Fibroblast of lung (primary cell): ENCODE measurements around the gene FAM3D. TPM values are rescaled to one million over a fixed set of nuclear protein-coding genes. Genes with fewer than 3 reads are reported as not detected.

Experiments
- DNase-seq, 2 donors: peaks; one replicate each; pipeline versions ENCODE4 v3.0.0 to v3.0.0-alpha.2; 2010; ENCODE audit warnings: low read depth in 2 of 2
- H2AFZ ChIP-seq: 2 replicates; pipeline ENCODE4 v1.5.1; 2012; ENCODE audit warnings: low read length, control low read depth, inconsistent platforms
- H3K27ac ChIP-seq: 2 replicates; pipeline ENCODE4 v1.5.1; 2011; ENCODE audit warnings: low read length, control low read depth; ENCODE audit not compliant: insufficient read depth
- H3K27me3 ChIP-seq: 2 replicates; pipeline ENCODE4 v1.5.1; 2011; ENCODE audit warnings: mild to moderate bottlenecking, low read length; ENCODE audit not compliant: control insufficient read depth, insufficient read depth
- H3K36me3 ChIP-seq: 2 replicates; pipeline ENCODE4 v1.5.1; 2011; ENCODE audit warnings: low read length; ENCODE audit not compliant: control insufficient read depth, insufficient read depth
- H3K4me1 ChIP-seq: 2 replicates; pipeline ENCODE4 v1.5.1; 2011; ENCODE audit warnings: low read length; ENCODE audit not compliant: control insufficient read depth, insufficient read depth; ENCODE audit errors: extremely low read depth
- H3K4me2 ChIP-seq: 2 replicates; pipeline ENCODE4 v1.5.1; 2011; ENCODE audit warnings: low read length, control low read depth; ENCODE audit not compliant: insufficient read depth; ENCODE audit errors: extremely low read depth
- H3K4me3 ChIP-seq, 4 experiments: fragments of 200-600 bp in 1 of 4; sonication (generic) in 1 of 4; replicated peaks in 1 of 4; 2 replicates each; pipeline ENCODE4 v1.5.1; 2011 to 2016; ENCODE audit warnings: low read length in 4 of 4, low read depth in 3 of 4, mild to moderate bottlenecking in 3 of 4, control low read depth in 2 of 4, inconsistent platforms in 1 of 4, mixed read lengths in 1 of 4; ENCODE audit not compliant: insufficient read depth in 1 of 4; ENCODE audit errors: control extremely low read depth in 1 of 4
- H3K79me2 ChIP-seq: 2 replicates; pipeline ENCODE4 v1.5.1; 2012; ENCODE audit warnings: mild to moderate bottlenecking, low read length, inconsistent platforms; ENCODE audit not compliant: control insufficient read depth, insufficient read depth
- H3K9ac ChIP-seq: 2 replicates; pipeline ENCODE4 v1.5.1; 2011; ENCODE audit warnings: mild to moderate bottlenecking, low read length, control low read depth; ENCODE audit not compliant: insufficient read depth
- H3K9me3 ChIP-seq: 2 replicates; pipeline ENCODE4 v1.5.1; 2012; ENCODE audit warnings: low read depth, low read length; ENCODE audit not compliant: control insufficient read depth, insufficient read depth
- H4K20me1 ChIP-seq: 2 replicates; pipeline ENCODE4 v1.5.1; 2011; ENCODE audit warnings: low read length; ENCODE audit not compliant: control insufficient read depth, insufficient read depth; ENCODE audit errors: extremely low read depth
- EZH2 ChIP-seq: IDR thresholded peaks from 2 replicates; pipeline ENCODE4 v1.5.1; 2012; ENCODE audit warnings: low read length, control low read depth, mild to moderate bottlenecking; ENCODE audit errors: missing control alignments
- polyA plus RNA-seq, 2 donors: library from polyadenylated mRNA; depleted of rRNA in 1 of 2; stranded (reverse) in 1 of 2; unstranded in 1 of 2; fragments of >200 nt; gene quantifications; 2 replicates each; pipeline ENCODE4 v1.2.1, GENCODE V29; 2011 to 2012; ENCODE audit warnings: missing spikeins in 1 of 2
- total RNA-seq: library from RNA; depleted of rRNA; stranded (reverse); fragments of >200 nt; gene quantifications from 2 replicates; pipeline ENCODE4 v1.2.1, GENCODE V29; 2014
- TF ChIP-seq, protein P1 (sequence below), 2 donors: IDR thresholded peaks in 1 of 2; conservative IDR thresholded peaks in 1 of 2; 1 replicate in 1 of 2; 2 replicates in 1 of 2; pipeline ENCODE4 v1.5.1; 2011 to 2012; ENCODE audit warnings: low read length in 2 of 2, control low read depth in 1 of 2, inconsistent platforms in 1 of 2, low read depth in 1 of 2, mild to moderate bottlenecking in 1 of 2

Gene FAM3D
- total and polyA plus RNA-seq, 2 donors (not counting 1 experiment from before 2014, with no cell fraction given): not detected

DNA sequence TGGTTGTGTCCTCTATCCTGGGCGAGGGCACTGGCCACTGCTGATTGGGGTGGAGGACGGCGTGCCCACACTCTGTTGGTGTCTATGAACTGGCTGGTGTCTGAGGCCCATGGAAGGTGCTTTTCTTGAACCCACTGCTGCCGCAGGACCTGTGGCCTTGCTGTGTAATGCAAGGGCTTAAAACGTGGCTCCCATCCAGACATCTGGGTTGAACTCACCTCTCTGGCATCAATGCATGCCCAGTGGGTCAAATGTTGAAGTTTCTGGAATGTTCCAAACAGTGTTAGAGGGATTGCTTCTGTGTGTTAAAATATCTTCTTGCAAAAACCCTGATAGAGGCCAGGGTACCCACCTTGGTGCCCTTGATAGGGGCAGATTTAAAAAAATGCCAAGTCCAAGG is 42.6 kb downstream of the FAM3D start:
- Histone ChIP-seq H3K27ac (no peak overlapping the region), H4K20me1 (no peaks in the 10 kb centered on the region), H3K9ac (no peak overlapping the region), H3K4me2 (no peak overlapping the region), H3K4me1 (peaks cover 14% of the 10 kb centered on the region), H3K9me3 (no peaks in the 10 kb centered on the region), H3K79me2 (no peaks in the 10 kb centered on the region), H2AFZ (no peak overlapping the region), H3K36me3 (no peaks in the 10 kb centered on the region), H3K4me3 (no peak overlapping the region), H3K27me3 (no peaks in the 10 kb centered on the region)
- TF ChIP-seq EZH2: no peak
- DNase-seq: peak; percentile 20 to 36

DNA sequence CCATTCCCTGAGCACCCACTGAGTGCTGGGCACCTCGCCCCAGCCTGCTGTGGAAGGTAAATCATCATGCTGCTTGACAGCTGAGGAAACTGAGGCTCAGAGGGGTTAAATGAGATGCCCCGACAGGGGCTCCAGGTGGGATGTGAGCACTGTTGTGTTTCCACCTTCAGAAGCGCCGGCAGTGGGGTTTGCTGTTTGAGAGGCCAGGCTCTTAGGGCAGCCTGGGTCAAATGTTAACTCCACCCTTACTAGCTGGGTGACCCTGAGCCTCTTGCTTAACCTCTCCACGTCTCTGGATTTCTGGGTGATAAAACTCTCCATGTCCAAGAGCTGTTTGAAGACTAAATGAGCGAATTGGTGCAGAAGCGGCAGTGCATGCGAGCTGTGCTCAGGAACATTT is 43.1 kb downstream of the FAM3D start:
- no peak overlapping the region for H2AFZ ChIP-seq

DNA sequence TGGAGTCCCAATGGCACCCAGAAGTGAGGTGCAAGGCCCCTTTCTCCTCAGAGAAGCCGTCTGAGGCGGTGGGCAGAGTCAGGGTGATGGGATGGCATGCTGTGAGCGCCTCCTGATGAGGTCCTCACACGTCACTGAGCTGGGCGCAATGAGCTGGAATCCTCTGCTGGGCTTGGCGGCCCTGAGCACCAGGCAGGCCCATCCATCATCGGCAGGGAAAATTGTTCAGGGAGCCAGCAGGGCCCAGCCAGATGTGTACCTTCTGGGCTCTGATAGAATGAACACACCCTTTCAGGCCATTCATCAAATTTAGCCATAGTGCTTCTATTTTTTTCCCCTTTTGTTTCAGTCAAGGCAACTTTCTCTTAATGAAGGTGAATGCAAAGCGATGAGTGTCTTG is 43.7 kb downstream of the FAM3D start:
- H3K79me2 ChIP-seq: no peaks in the 10 kb centered on the region
- DNase-seq: no peak
- TF ChIP-seq, protein P1, sequence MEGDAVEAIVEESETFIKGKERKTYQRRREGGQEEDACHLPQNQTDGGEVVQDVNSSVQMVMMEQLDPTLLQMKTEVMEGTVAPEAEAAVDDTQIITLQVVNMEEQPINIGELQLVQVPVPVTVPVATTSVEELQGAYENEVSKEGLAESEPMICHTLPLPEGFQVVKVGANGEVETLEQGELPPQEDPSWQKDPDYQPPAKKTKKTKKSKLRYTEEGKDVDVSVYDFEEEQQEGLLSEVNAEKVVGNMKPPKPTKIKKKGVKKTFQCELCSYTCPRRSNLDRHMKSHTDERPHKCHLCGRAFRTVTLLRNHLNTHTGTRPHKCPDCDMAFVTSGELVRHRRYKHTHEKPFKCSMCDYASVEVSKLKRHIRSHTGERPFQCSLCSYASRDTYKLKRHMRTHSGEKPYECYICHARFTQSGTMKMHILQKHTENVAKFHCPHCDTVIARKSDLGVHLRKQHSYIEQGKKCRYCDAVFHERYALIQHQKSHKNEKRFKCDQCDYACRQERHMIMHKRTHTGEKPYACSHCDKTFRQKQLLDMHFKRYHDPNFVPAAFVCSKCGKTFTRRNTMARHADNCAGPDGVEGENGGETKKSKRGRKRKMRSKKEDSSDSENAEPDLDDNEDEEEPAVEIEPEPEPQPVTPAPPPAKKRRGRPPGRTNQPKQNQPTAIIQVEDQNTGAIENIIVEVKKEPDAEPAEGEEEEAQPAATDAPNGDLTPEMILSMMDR (conservative IDR thresholded peaks at IDR 0.05 in 1 of 2, IDR thresholded peaks at IDR 0.05 in 1 of 2; ENCODE audit: low read depth in 1 of 2, low read length in 2 of 2): no peak
- no peak for TF ChIP-seq EZH2

More for the DNA sequence above, 43.1 kb downstream of the FAM3D start:
- Histone ChIP-seq H3K79me2 (no peaks in the 10 kb centered on the region), H3K27me3 (no peaks in the 10 kb centered on the region), H3K36me3 (no peaks in the 10 kb centered on the region), H3K4me3 (no peak overlapping the region), H3K9ac (no peak overlapping the region), H3K27ac (no peak overlapping the region), H3K4me2 (no peak overlapping the region), H4K20me1 (no peaks in the 10 kb centered on the region), H3K9me3 (no peaks in the 10 kb centered on the region), H3K4me1 (peaks cover 12% of the 10 kb centered on the region)
- no peak for TF ChIP-seq EZH2
- TF ChIP-seq, protein P1 (conservative IDR thresholded peaks at IDR 0.05 in 1 of 2, IDR thresholded peaks at IDR 0.05 in 1 of 2; ENCODE audit: low read depth in 1 of 2, low read length in 2 of 2): no peak
- DNase-seq: no peak

More for the DNA sequence above, 43.7 kb downstream of the FAM3D start:
- no peaks in the 10 kb centered on the region for H4K20me1 ChIP-seq
- no peaks in the 10 kb centered on the region for H3K27me3 ChIP-seq
- H3K4me1 ChIP-seq: peaks cover 7% of the 10 kb centered on the region
- no peaks in the 10 kb centered on the region for H3K9me3 ChIP-seq
- no peak overlapping the region for H3K9ac ChIP-seq
- H3K4me2 ChIP-seq: no peak overlapping the region
- H3K27ac ChIP-seq: no peak overlapping the region
- no peak overlapping the region for H3K4me3 ChIP-seq
- no peak overlapping the region for H2AFZ ChIP-seq
- no peaks in the 10 kb centered on the region for H3K36me3 ChIP-seq
